Caco-2 (cell line): ENCODE results near the gene EFCAB7. TPM values are rescaled to one million over a fixed set of nuclear protein-coding genes. Genes with fewer than 3 reads are reported as not detected.
"Not testable (repeated sequence)": the region's sequence is repeated elsewhere in the genome, so short reads cannot be mapped to it uniquely, and the experiment has no call there.

Experiments used
- BruUV-seq: library from RNA; stranded (reverse); fragments of 400-500 nt; replicated peaks from 2 replicates; lab custom pipeline; 2021; lab: Mats Ljungman, UMichigan
- CTCF ChIA-PET: fragments of 300-600 bp; sonication (Branson Sonifier 250); formaldehyde crosslinking; loops from one replicate; lab custom pipeline; 2022; ENCODE audit warnings: antibody characterized with exemption; lab: Charles Lee
- POLR2A ChIA-PET: fragments of 300-600 bp; sonication (Branson Sonifier 250); formaldehyde crosslinking; loops from one replicate; lab custom pipeline; 2022; ENCODE audit warnings: antibody characterized with exemption; lab: Charles Lee
- DNase-seq, 2 experiments: peaks; one replicate each; pipeline versions ENCODE4 v3.0.0 to v3.0.0-alpha.2; 2020 to 2022
- H3K27me3 ChIP-seq: replicated peaks from 2 replicates; pipeline ENCODE4 v1.6.0; 2011; ENCODE audit warnings: low read length; ENCODE audit not compliant: control insufficient read depth, insufficient read depth
- H3K36me3 ChIP-seq: 2 replicates; pipeline ENCODE4 v1.5.1; 2011; ENCODE audit warnings: low read length; ENCODE audit not compliant: control insufficient read depth, insufficient read depth
- H3K4me1 ChIP-seq: fragments of 250-450 bp; sonication (Bioruptor Pico); 2 replicates; pipeline ENCODE4 v1.5.1; 2020; ENCODE audit warnings: mild to moderate bottlenecking
- H3K4me3 ChIP-seq: 2 replicates; pipeline ENCODE4 v1.5.1; 2011; ENCODE audit warnings: low read depth, mild to moderate bottlenecking, control low read depth, low read length
- H3K9me3 ChIP-seq: fragments of 250-450 bp; sonication (Bioruptor Pico); 2 replicates; pipeline ENCODE4 v1.5.1; 2020; ENCODE audit warnings: mild to moderate bottlenecking, moderate library complexity
- H3K27ac Mint-ChIP-seq: one replicate; pipeline ENCODE4 v1.8.0; 2022; ENCODE audit warnings: mixed read lengths; ENCODE audit not compliant: unreplicated experiment
- H3K27me3 Mint-ChIP-seq: one replicate; pipeline ENCODE4 v1.8.0; 2022; ENCODE audit warnings: mixed read lengths; ENCODE audit not compliant: insufficient read depth, unreplicated experiment
- H3K36me3 Mint-ChIP-seq: one replicate; pipeline ENCODE4 v1.8.0; 2022; ENCODE audit warnings: mild to moderate bottlenecking, mixed read lengths; ENCODE audit not compliant: insufficient read depth, unreplicated experiment
- H3K4me1 Mint-ChIP-seq: one replicate; pipeline ENCODE4 v1.8.0; 2022; ENCODE audit warnings: low read depth, mixed read lengths; ENCODE audit not compliant: unreplicated experiment
- H3K4me3 Mint-ChIP-seq: one replicate; pipeline ENCODE4 v1.8.0; 2022; ENCODE audit warnings: mild to moderate bottlenecking, moderate library complexity, mixed read lengths; ENCODE audit not compliant: unreplicated experiment
- H3K9me3 Mint-ChIP-seq: one replicate; pipeline ENCODE4 v1.8.0; 2022; ENCODE audit warnings: mixed read lengths; ENCODE audit not compliant: unreplicated experiment
- CTCF ChIP-seq, 2 experiments: fragments of 200-600 bp in 1 of 2; IDR thresholded peaks; 1 replicate in 1 of 2; 2 replicates in 1 of 2; pipeline versions ENCODE4 v1.5.1 to v1.8.0; 2011 to 2022; ENCODE audit warnings: antibody characterized with exemption in 1 of 2, control low read depth in 1 of 2, inconsistent platforms in 1 of 2, low read depth in 1 of 2, low read length in 1 of 2, mild to moderate bottlenecking in 1 of 2, moderate library complexity in 1 of 2; ENCODE audit not compliant: insufficient read depth in 1 of 2, severe bottlenecking in 1 of 2, unreplicated experiment in 1 of 2
- intact Hi-C: fragments of 100-400 bp; cut with micrococcal nuclease; formaldehyde crosslinking; loops from one replicate; pipeline ENCODE4 v1.10.0; 2022; ENCODE audit not compliant: unreplicated experiment
- total RNA-seq: library from RNA; stranded (reverse); gene quantifications from 2 replicates; pipeline ENCODE4 v1.2.3, GENCODE V29; 2022

Gene EFCAB7
- total RNA-seq, 1 experiment from 2014 or later, result 3.2 TPM

- CTCF ChIA-PET, result no interaction called here
- H3K36me3 Mint-ChIP-seq, result no peaks in the 10 kb centered on the region
Measured at GRCh38 chr1:63569068-63569467, 45.7 kb downstream of the EFCAB7 start.

GRCh38 chr1:63569640-63570316 is 46.5 kb downstream of the EFCAB7 start:
- H3K9me3 Mint-ChIP-seq, result no peaks in the 10 kb centered on the region
- no peak overlapping the region for H3K4me3 Mint-ChIP-seq
- H3K4me3 ChIP-seq, result no peak overlapping the region
- no peak for TF ChIP-seq CTCF (IDR thresholded peaks at IDR 0.05; ENCODE audit: insufficient read depth in 1 of 2, low read depth in 1 of 2, low read length in 1 of 2, severe bottlenecking in 1 of 2, unreplicated experiment in 1 of 2)
- no peak overlapping the region for H3K27ac Mint-ChIP-seq
- DNase-seq, result no peak
- ChIA-PET POLR2A (no interaction called here), CTCF (no interaction called here)
- no TSS peak for BruUV-seq
- no peaks in the 10 kb centered on the region for H3K4me1 Mint-ChIP-seq
- no peaks in the 10 kb centered on the region for H3K36me3 Mint-ChIP-seq
- H3K27me3 ChIP-seq, result no peaks in the 10 kb centered on the region
- H3K36me3 ChIP-seq, result no peaks in the 10 kb centered on the region
- H3K9me3 ChIP-seq, result no peaks in the 10 kb centered on the region
- intact Hi-C loops, result no loop called here
- H3K4me1 ChIP-seq, result no peaks in the 10 kb centered on the region
- no peaks in the 10 kb centered on the region for H3K27me3 Mint-ChIP-seq

More at GRCh38 chr1:63569068-63569467, 45.7 kb downstream of the EFCAB7 start:
- TF ChIP-seq CTCF (IDR thresholded peaks at IDR 0.05; ENCODE audit: insufficient read depth in 1 of 2, low read depth in 1 of 2, low read length in 1 of 2, severe bottlenecking in 1 of 2, unreplicated experiment in 1 of 2), result no peak
- H3K36me3 ChIP-seq, result no peaks in the 10 kb centered on the region
- Mint-ChIP-seq H3K27me3 (no peaks in the 10 kb centered on the region), H3K9me3 (no peaks in the 10 kb centered on the region), H3K27ac (no peak overlapping the region), H3K4me3 (no peak overlapping the region), H3K4me1 (no peaks in the 10 kb centered on the region)
- no peaks in the 10 kb centered on the region for H3K27me3 ChIP-seq
- H3K4me3 ChIP-seq, result no peak overlapping the region
- H3K4me1 ChIP-seq, result no peaks in the 10 kb centered on the region
- no peak for DNase-seq
- POLR2A ChIA-PET, result no interaction called here
- no peaks in the 10 kb centered on the region for H3K9me3 ChIP-seq
- BruUV-seq, result no TSS peak
- intact Hi-C loops, result no loop called here

- DNase-seq, H3K4me1 Mint-ChIP-seq, H3K27me3 ChIP-seq, H3K4me3 Mint-ChIP-seq, CTCF ChIA-PET, intact Hi-C loops, H3K4me3 ChIP-seq, POLR2A ChIA-PET, BruUV-seq, H3K9me3 Mint-ChIP-seq, H3K27ac Mint-ChIP-seq, H3K4me1 ChIP-seq, H3K9me3 ChIP-seq, H3K36me3 ChIP-seq, H3K27me3 Mint-ChIP-seq, H3K36me3 Mint-ChIP-seq: not testable (repeated sequence)
Measured at GRCh38 chr1:63572686-63573085, 49.4 kb downstream of the EFCAB7 start.

- H3K4me3 Mint-ChIP-seq, H3K9me3 Mint-ChIP-seq, DNase-seq, CTCF ChIA-PET, H3K36me3 Mint-ChIP-seq, H3K4me1 Mint-ChIP-seq, H3K27me3 ChIP-seq, BruUV-seq, H3K27me3 Mint-ChIP-seq, intact Hi-C loops, H3K4me3 ChIP-seq, H3K4me1 ChIP-seq, H3K27ac Mint-ChIP-seq, H3K36me3 ChIP-seq, POLR2A ChIA-PET, H3K9me3 ChIP-seq: not testable (repeated sequence)
Measured at GRCh38 chr1:63574203-63574796, 51.0 kb downstream of the EFCAB7 start.
